ENCODE data around the gene MCRIP2.
A peak's percentile ranks its signal among the peaks of the same experiment; 100 is the strongest.

Gene MCRIP2

GRCh38 chr16:625117-625976 lies 16.3 kb upstream of the MCRIP2 start:
- no peak overlapping the region for H3K27ac ChIP-seq
- TF ChIP-seq ZFX (IDR thresholded peaks at IDR 0.05; ENCODE audit: borderline replicate concordance) (no peak), CTCF (IDR thresholded peaks at IDR 0.05) (no peak)

DNA sequence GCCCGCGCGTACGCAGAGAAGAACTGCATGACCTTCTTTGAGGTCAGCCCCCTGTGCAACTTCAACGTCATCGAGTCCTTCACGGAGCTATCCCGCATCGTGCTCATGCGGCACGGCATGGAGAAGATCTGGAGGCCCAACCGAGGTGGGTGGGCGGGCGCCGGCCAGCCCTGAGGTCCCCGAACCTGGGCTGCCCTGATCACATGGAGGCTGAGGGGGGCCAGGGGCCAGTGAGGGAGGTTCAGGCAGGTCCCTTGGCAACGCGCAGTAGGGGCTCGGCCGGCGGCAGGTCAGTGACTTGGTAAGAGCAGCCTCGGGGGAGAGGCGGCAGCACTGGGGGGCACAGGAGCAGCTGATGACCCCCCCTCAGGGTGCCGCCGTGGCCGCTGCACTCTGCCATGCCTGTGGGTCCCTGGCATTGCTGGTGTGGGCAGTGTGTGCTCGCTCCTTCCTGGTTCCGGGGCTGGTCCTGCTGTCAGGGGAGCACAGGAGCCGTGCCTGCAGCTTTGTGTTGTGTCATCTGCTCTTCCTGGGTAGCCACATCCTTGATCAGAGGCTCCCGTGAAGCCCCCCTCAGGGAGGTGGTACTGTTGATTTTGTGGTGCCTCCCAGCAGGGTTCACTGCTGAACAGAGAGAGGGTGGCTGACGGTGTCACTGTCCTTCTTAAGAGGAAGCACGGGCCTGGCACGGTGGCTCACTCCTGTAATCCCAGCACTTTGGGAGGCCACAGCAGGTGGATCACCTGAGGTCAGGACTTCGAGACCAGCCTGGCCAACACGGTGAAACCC lies 15.5 kb upstream of the MCRIP2 start:
- TF ChIP-seq ZFX (IDR thresholded peaks at IDR 0.05; ENCODE audit: borderline replicate concordance) (no peak), CTCF (IDR thresholded peaks at IDR 0.05) (no peak)
- no peak overlapping the region for H3K27ac ChIP-seq

DNA sequence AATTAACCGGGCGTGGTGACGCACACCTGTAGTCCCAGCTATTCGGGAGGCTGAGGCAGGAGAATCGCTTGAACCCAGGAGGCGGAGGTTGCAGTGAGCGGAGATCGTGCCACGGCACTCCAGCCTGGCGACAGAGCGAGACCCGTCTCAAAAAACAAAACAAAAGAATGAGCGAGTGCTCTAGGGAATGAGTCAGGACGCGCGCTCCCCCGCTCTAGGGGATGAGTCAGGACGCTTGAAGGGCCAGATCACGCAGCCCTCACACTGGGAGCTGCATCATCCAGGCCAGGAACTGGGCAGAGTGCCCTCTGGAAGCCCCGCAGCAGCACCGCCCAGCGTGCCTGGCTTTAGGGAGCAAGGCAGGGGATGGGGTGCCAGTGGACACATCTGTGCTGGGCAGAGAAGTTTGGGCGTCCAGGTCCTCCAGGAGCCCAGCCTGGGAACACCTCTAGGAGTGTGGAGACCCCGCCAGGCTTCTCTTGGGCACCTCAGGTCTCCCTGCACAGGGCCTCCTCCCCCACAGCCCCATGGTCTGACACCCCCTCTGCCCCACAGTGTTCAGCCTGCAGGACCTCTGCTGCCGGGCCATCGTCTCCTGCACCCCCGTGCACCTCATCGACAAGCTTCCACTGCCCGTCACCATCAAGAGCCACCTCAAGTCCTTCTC lies 14.7 kb upstream of the MCRIP2 start:
- H3K27ac ChIP-seq, result no peak overlapping the region
- no peak for TF ChIP-seq CTCF (IDR thresholded peaks at IDR 0.05)
- no peak for TF ChIP-seq ZFX (IDR thresholded peaks at IDR 0.05; ENCODE audit: borderline replicate concordance)

DNA sequence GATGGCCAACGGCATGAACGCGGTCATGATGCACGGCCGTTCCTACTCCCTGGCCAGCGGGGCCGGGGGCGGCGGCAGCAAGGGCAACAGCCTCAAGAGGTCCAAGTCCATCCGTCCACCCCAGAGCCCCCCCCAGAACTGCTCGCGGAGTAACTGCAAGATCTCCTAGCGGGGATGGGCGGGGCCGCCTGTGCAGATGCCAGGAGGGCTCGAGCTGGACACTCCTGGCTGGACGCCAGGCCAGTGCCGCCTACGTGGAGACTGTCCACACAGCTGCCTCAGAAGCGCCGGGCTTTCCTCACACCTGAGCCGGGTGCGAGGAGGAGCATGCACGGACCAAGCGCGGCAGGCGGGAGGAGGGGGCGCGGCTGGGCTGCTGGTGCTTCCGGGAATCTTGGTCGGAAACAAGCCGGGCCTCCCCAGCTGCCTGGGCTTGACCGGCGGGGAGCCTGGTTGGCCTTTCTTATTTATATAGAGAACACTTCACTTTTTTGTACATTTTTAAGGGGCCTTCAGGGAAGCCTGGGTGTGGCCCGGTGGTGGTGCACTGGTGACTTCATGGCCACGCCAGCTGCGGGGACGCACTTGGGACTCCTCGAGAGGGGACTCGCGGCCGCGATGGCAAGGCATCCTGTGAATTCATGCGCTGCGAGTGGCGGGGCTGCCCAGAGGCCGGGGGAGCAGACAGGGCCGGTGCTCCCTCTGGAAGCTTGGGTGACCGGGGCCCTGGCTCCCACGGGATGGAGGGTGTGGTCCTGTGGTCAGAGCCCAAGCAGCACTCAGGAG lies 14.0 kb upstream of the MCRIP2 start:
- TF ChIP-seq CTCF (IDR thresholded peaks at IDR 0.05), result no peak
- TF ChIP-seq ZFX (IDR thresholded peaks at IDR 0.05; ENCODE audit: borderline replicate concordance), result no peak
- H3K27ac ChIP-seq, result no peak overlapping the region

- TF ChIP-seq CTCF (IDR thresholded peaks at IDR 0.05), result no peak
- peak overlapping the region; percentile 20; the same call in 1 of the 2 replicates for H3K27ac ChIP-seq
Measured at GRCh38 chr16:628321-629061, 13.1 kb upstream of the MCRIP2 start.

- H3K27ac ChIP-seq, result peak overlapping the region; percentile 20; the same call in 1 of the 2 replicates
- TF ChIP-seq ZFX (IDR thresholded peaks at IDR 0.05; ENCODE audit: borderline replicate concordance) (no peak), CTCF (IDR thresholded peaks at IDR 0.05) (no peak)
Measured at GRCh38 chr16:629185-629832, 12.3 kb upstream of the MCRIP2 start.

Measured in 22Rv1 (cell line).